Erythroblast (primary cell): Measurements from ENCODE around the gene PRR29.
A peak's percentile ranks its signal among the peaks of the same experiment; 100 is the strongest.

ENCODE experiments used
- GATA1 ChIP-seq: IDR thresholded peaks from 2 replicates; pipeline ENCODE4 v1.6.1; 2011; ENCODE audit warnings: low read depth, mild to moderate bottlenecking, control low read depth, low read length, moderate library complexity
- POLR2A ChIP-seq: IDR thresholded peaks from 2 replicates; pipeline ENCODE4 v1.6.1; 2011; ENCODE audit warnings: mild to moderate bottlenecking, low read length

DNA sequence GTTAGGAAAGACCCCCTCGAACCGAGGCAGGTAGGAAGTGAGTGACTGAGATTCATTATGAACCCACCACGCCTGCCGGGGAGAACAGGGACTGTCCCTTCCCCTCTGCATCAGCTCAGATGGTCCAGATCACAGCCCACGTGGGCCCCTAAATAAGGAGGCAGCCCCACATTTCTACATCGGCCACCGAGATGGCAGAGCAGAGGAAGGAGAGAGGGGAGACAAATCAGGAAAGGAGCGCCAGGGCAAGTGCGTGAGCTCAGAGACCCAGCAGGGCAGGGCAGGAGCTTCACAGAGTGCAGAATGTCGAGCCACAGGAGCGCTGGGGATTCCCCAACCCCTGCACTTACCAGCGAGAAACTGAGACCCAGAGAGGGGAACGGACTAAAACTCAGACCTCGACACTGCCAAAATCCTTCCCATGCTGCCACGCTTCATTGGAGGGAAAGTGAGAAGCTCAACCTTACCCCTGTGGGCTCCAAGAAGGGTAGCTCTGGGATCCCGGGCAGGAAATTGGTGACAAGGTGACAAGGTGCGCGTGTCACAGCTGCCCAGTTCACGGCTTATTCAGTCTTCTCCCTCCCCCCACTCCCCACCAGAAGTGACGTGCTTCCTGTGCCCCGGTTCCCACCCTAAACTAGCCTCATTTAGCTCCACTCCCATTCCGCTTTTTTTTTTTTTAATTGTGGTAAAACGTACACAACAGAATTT is 22.1 kb downstream of the PRR29 start, which contains the start of gene ICAM2:
- TF ChIP-seq POLR2A (peak; percentile 88), GATA1 (no peak)
